ENCODE measurements around the gene PAFAH2.
A peak's percentile ranks its signal among the peaks of the same experiment; 100 is the strongest.

Gene PAFAH2

GRCh38 chr1:25997828-25998761, at the start of gene PAFAH2:
Gene PAFAH2, minus strand, starts transcription at chr1:25998063. Its CDS starts 7,247 bp downstream, at chr1:25990816.
- TF ChIP-seq, protein P1, sequence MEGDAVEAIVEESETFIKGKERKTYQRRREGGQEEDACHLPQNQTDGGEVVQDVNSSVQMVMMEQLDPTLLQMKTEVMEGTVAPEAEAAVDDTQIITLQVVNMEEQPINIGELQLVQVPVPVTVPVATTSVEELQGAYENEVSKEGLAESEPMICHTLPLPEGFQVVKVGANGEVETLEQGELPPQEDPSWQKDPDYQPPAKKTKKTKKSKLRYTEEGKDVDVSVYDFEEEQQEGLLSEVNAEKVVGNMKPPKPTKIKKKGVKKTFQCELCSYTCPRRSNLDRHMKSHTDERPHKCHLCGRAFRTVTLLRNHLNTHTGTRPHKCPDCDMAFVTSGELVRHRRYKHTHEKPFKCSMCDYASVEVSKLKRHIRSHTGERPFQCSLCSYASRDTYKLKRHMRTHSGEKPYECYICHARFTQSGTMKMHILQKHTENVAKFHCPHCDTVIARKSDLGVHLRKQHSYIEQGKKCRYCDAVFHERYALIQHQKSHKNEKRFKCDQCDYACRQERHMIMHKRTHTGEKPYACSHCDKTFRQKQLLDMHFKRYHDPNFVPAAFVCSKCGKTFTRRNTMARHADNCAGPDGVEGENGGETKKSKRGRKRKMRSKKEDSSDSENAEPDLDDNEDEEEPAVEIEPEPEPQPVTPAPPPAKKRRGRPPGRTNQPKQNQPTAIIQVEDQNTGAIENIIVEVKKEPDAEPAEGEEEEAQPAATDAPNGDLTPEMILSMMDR (IDR thresholded peaks at IDR 0.05; ENCODE audit: borderline replicate concordance, insufficient read depth, low read depth, low read length): peak; percentile 96
- H3K4me3 ChIP-seq (ENCODE audit: low read depth, low read length): peak within 1 kb of the TSS; percentile 59

GRCh38 chr1:26047278-26047874, 49.5 kb upstream of the PAFAH2 start:
- TF ChIP-seq, protein P1 (IDR thresholded peaks at IDR 0.05; ENCODE audit: borderline replicate concordance, insufficient read depth, low read depth, low read length): no peak
- no peak overlapping the region for H3K4me3 ChIP-seq (ENCODE audit: low read depth, low read length)

DNA sequence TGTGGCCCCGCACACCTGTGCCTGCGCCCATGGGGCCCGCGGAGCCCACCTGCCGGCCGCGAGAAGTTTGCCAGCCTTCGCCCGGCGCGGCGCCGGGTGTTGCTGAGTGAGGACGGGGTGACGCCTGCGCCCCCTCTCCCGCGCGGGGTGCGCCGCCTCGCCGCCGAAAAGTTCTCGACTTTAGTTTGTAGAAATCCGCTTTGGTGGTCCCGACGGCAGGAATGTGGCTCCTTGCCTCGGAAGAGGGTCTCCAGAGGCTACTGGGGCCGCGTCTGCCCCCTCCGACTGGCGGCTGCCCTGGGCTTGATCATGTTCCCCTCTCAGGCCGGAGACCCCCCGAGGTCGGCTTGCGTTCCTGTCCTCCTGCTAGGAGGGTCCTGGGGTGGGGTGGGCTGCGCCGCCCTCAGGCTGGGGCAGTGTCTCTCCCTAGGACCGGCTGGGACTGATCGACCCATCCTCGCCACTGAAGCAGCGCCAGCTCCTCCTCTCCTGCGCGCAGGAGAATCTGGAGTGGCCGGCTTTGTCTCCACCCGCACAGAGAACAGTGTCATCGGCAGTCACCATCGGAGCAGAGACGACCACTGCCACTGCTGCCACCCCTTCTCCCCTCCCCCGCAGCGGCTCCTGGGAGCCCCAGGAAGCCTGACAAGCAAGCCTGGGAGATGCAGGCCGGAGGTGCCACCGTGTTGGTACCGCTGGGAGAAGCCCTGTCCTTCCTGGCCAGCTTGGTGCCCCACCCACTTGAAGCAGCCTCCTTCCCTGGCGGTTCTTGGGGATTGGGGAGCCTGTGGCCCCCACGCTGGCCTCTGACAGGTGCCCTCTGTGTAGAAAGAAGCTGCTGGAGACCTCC, 48.6 kb upstream of the PAFAH2 start:
- H3K4me3 ChIP-seq (ENCODE audit: low read depth, low read length): no peak overlapping the region
- TF ChIP-seq, protein P1 (IDR thresholded peaks at IDR 0.05; ENCODE audit: borderline replicate concordance, insufficient read depth, low read depth, low read length): no peak

GRCh38 chr1:26045722-26046245, 47.9 kb upstream of the PAFAH2 start, which contains the start of gene SLC30A2:
Gene SLC30A2, minus strand, starts transcription at chr1:26046118. Its CDS starts 222 bp downstream, at chr1:26045896.
- no peak within 1 kb of the TSS for H3K4me3 ChIP-seq (ENCODE audit: low read depth, low read length)
- TF ChIP-seq, protein P1 (IDR thresholded peaks at IDR 0.05; ENCODE audit: borderline replicate concordance, insufficient read depth, low read depth, low read length): no peak

- H3K4me3 ChIP-seq (ENCODE audit: low read depth, low read length): no peak overlapping the region
- TF ChIP-seq, protein P1 (IDR thresholded peaks at IDR 0.05; ENCODE audit: borderline replicate concordance, insufficient read depth, low read depth, low read length): no peak
These were observed 47.3 kb upstream of the PAFAH2 start for GRCh38 chr1:26044971-26045721.

GRCh38 chr1:26044414-26044813, 46.6 kb upstream of the PAFAH2 start:
- no peak overlapping the region for H3K4me3 ChIP-seq (ENCODE audit: low read depth, low read length)
- TF ChIP-seq, protein P1 (IDR thresholded peaks at IDR 0.05; ENCODE audit: borderline replicate concordance, insufficient read depth, low read depth, low read length): no peak
